H1 (cell line): ENCODE measurements around the gene TIMM10.

Experiments used
- BCL11A ChIP-seq, 2 experiments: IDR thresholded peaks; one replicate each; pipeline ENCODE4 v1.6.1; 2011; ENCODE audit warnings: low read depth in 2 of 2, low read length in 2 of 2, mild to moderate bottlenecking in 2 of 2
- CHD1 ChIP-seq: IDR thresholded peaks from 2 replicates; pipeline ENCODE4 v1.6.1; 2012; ENCODE audit warnings: low read depth, low read length, improper control_type of control experiment
- CREB1 ChIP-seq: IDR thresholded peaks from 2 replicates; pipeline ENCODE4 v1.6.1; 2012; ENCODE audit warnings: inconsistent platforms
- EZH2 ChIP-seq: fragments of 200-600 bp; sonication (generic); IDR thresholded peaks from 2 replicates; pipeline ENCODE4 v1.7.1; 2012; ENCODE audit warnings: low read depth, mild to moderate bottlenecking, moderate library complexity, low read length, inconsistent platforms; ENCODE audit not compliant: severe bottlenecking
- FOSL1 ChIP-seq: IDR thresholded peaks from 2 replicates; pipeline ENCODE4 v1.6.1; 2011; ENCODE audit warnings: mild to moderate bottlenecking, low read depth, low read length, moderate library complexity; ENCODE audit not compliant: insufficient read depth
- POLR2A ChIP-seq, 2 experiments: IDR thresholded peaks; 1 replicate in 1 of 2; 2 replicates in 1 of 2; pipeline ENCODE4 v1.6.1; 2011; ENCODE audit warnings: low read depth in 2 of 2, low read length in 2 of 2, mild to moderate bottlenecking in 2 of 2; ENCODE audit errors: control extremely low read depth in 1 of 2
- RBBP5 ChIP-seq: IDR thresholded peaks from 2 replicates; pipeline ENCODE4 v1.7.1; 2012; ENCODE audit warnings: low read depth, mild to moderate bottlenecking, inconsistent platforms, low read length, moderate library complexity, borderline replicate concordance
- SP2 ChIP-seq: IDR thresholded peaks from 2 replicates; pipeline ENCODE4 v1.6.1; 2012; ENCODE audit warnings: mild to moderate bottlenecking, low read length, inconsistent platforms
- TAF7 ChIP-seq: optimal IDR thresholded peaks from 2 replicates; pipeline ENCODE3; 2011; ENCODE audit warnings: low read depth, mild to moderate bottlenecking, inconsistent platforms, low read length, moderate library complexity, borderline replicate concordance
- TF ChIP-seq, protein P1 (sequence below), 3 experiments: IDR thresholded peaks; 1 replicate in 2 of 3; 2 replicates in 1 of 3; pipeline versions ENCODE4 v1.5.1 to v1.6.1; 2011; ENCODE audit warnings: low read length in 3 of 3, mild to moderate bottlenecking in 3 of 3, inconsistent platforms in 2 of 3, low read depth in 1 of 3, moderate library complexity in 1 of 3; ENCODE audit not compliant: insufficient read depth in 1 of 3; ENCODE audit errors: control extremely low read depth in 1 of 3
- TF ChIP-seq, protein P2 (sequence below): IDR thresholded peaks from 2 replicates; pipeline ENCODE4 v1.6.1; 2012; ENCODE audit warnings: inconsistent platforms
- TF ChIP-seq, protein P3 (sequence below): IDR thresholded peaks from 2 replicates; pipeline ENCODE4 v1.6.1; 2011; ENCODE audit warnings: low read length, improper control_type of control experiment

DNA sequence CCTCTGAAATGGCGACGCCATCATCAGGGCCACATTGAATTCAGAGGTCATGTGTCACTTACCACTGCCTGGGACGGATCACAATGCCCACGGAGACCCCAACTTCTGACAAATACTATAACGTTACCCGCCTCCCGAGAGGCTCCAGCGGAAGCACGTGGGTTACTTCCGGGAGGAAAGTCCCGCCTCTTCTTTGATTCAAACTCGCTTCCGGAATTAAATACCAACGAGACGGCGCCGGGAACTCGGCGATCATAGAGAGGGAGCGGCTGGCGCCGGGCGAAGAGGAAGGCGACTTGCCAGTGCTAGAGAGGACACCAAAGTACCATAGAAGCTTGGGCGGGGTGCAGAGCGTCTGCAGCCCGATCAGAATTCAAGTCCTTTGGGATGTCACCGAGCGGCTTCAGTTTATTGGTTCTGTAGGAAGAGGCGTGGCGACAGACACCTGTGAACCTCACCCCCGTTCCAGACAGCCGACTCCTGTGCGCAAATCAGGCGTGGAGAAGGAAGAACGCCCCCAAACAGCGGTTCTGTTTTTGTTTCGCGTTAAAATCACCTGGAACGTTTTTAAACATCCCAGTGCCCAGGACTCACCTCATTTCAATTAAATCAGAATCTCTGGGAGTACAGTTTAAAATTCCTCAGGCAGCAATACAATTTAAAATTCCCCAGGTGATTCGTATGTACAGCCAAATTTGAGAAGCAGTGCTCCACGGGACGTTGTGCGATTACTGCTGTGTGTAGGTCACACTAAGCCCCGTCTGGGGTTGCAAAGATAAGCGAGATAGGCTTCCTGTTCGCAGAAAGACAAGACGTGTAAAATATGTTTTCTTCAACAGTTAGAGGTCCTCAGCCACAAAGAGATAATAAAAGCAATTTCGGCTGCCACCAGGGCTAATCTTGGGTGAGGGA, at the start of gene TIMM10:
- TF ChIP-seq, protein P1, sequence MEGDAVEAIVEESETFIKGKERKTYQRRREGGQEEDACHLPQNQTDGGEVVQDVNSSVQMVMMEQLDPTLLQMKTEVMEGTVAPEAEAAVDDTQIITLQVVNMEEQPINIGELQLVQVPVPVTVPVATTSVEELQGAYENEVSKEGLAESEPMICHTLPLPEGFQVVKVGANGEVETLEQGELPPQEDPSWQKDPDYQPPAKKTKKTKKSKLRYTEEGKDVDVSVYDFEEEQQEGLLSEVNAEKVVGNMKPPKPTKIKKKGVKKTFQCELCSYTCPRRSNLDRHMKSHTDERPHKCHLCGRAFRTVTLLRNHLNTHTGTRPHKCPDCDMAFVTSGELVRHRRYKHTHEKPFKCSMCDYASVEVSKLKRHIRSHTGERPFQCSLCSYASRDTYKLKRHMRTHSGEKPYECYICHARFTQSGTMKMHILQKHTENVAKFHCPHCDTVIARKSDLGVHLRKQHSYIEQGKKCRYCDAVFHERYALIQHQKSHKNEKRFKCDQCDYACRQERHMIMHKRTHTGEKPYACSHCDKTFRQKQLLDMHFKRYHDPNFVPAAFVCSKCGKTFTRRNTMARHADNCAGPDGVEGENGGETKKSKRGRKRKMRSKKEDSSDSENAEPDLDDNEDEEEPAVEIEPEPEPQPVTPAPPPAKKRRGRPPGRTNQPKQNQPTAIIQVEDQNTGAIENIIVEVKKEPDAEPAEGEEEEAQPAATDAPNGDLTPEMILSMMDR (IDR thresholded peaks at IDR 0.05; ENCODE audit: control extremely low read depth in 1 of 3, insufficient read depth in 1 of 3, low read depth in 1 of 3, low read length in 3 of 3), result no peak
- TF ChIP-seq CHD1, result no peak
- TF ChIP-seq, protein P2, sequence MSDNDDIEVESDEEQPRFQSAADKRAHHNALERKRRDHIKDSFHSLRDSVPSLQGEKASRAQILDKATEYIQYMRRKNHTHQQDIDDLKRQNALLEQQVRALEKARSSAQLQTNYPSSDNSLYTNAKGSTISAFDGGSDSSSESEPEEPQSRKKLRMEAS, result peak; percentile 76; the same call in 1 of the 2 replicates
- no peak for TF ChIP-seq BCL11A (IDR thresholded peaks at IDR 0.05; ENCODE audit: low read depth in 2 of 2, low read length in 2 of 2)
- TF ChIP-seq, protein P3, sequence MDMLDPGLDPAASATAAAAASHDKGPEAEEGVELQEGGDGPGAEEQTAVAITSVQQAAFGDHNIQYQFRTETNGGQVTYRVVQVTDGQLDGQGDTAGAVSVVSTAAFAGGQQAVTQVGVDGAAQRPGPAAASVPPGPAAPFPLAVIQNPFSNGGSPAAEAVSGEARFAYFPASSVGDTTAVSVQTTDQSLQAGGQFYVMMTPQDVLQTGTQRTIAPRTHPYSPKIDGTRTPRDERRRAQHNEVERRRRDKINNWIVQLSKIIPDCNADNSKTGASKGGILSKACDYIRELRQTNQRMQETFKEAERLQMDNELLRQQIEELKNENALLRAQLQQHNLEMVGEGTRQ, result no peak
- TF ChIP-seq EZH2, result no peak
- TF ChIP-seq TAF7, result no peak
- peak in 1 of 2 experiments; percentile 65; a peak in 1 of 3 replicates for TF ChIP-seq POLR2A (IDR thresholded peaks at IDR 0.05; ENCODE audit: control extremely low read depth in 1 of 2, low read depth in 2 of 2, low read length in 2 of 2)
- TF ChIP-seq RBBP5, result no peak
- TF ChIP-seq FOSL1, result no peak
- peak; percentile 99 for TF ChIP-seq SP2
- peak; percentile 27; the same call in 1 of the 2 replicates for TF ChIP-seq CREB1
